Lower leg skin (tissue), 3 donors: ENCODE results near the gene RGS12.

Experiments used
- POLR2A ChIP-seq, 2 donors: fragments of 450-650 bp; IDR thresholded peaks; one replicate each; pipeline ENCODE4 v1.6.1; 2016 to 2017; ENCODE audit warnings: antibody characterized with exemption in 2 of 2, mild to moderate bottlenecking in 1 of 2, moderate library complexity in 1 of 2
- TF ChIP-seq, protein P1 (sequence below), 3 donors: fragments of 450-650 bp; IDR thresholded peaks; one replicate each; pipeline ENCODE4 v1.5.1; 2016; ENCODE audit warnings: antibody characterized with exemption in 3 of 3, mild to moderate bottlenecking in 3 of 3, moderate library complexity in 2 of 3

DNA sequence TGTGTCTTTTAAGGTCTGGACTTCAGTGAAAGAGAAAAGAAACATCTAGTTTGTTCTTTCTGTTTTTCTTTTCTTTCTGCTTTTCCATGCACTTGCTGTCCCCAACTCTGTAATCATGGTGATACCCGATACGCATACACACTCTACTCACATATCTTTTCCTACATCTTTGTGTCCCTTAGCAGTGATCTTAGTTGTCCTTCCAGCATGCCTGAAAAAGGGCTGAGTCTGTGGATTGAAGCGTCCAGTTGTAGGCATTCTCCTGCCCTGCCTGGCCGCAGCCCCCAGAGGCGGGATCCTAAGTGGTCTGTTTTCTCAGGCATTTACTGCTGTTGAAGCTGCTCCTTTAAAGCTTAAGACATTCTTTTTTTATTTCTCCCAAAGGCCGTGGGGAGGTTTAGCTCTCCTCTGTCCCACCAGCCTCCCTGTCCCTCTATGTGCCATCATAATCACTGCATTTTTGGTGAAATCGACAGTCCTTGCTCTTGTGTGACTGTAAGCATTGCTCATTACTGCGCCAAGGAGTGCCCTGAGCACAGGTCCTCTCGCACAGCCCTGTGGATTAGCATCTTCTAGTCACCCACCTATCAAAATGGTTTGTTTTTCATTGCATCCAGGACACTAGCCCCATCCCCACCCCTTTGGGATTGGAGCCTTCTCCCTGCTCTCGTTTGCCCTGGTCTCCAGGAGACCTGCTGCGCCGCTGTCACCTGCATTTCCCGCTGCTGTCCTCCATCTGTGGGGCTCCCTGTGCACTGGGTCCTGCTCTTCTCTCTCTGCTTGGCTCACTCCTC is 4.4 kb downstream of the RGS12 start:
- TF ChIP-seq, protein P1, sequence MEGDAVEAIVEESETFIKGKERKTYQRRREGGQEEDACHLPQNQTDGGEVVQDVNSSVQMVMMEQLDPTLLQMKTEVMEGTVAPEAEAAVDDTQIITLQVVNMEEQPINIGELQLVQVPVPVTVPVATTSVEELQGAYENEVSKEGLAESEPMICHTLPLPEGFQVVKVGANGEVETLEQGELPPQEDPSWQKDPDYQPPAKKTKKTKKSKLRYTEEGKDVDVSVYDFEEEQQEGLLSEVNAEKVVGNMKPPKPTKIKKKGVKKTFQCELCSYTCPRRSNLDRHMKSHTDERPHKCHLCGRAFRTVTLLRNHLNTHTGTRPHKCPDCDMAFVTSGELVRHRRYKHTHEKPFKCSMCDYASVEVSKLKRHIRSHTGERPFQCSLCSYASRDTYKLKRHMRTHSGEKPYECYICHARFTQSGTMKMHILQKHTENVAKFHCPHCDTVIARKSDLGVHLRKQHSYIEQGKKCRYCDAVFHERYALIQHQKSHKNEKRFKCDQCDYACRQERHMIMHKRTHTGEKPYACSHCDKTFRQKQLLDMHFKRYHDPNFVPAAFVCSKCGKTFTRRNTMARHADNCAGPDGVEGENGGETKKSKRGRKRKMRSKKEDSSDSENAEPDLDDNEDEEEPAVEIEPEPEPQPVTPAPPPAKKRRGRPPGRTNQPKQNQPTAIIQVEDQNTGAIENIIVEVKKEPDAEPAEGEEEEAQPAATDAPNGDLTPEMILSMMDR (IDR thresholded peaks at IDR 0.05) = no peak
- no peak for TF ChIP-seq POLR2A (IDR thresholded peaks at IDR 0.05)
